ENCODE data around the gene ZBTB3.
A peak's percentile ranks its signal among the peaks of the same experiment; 100 is the strongest.

ZBTB3 gene

GRCh38 chr11:62709247-62710000 lies 44.5 kb downstream of the ZBTB3 start:
- H3K4me3 ChIP-seq (ENCODE audit: low read depth, low read length), result peak overlapping the region; percentile 54
- DNase-seq (ENCODE audit: low read depth, low spot score), result peak; percentile 98
- in situ Hi-C loops (cut with HindIII; ENCODE audit: low sequenced_read_pairs), result no loop called here
- TF ChIP-seq, protein P1, sequence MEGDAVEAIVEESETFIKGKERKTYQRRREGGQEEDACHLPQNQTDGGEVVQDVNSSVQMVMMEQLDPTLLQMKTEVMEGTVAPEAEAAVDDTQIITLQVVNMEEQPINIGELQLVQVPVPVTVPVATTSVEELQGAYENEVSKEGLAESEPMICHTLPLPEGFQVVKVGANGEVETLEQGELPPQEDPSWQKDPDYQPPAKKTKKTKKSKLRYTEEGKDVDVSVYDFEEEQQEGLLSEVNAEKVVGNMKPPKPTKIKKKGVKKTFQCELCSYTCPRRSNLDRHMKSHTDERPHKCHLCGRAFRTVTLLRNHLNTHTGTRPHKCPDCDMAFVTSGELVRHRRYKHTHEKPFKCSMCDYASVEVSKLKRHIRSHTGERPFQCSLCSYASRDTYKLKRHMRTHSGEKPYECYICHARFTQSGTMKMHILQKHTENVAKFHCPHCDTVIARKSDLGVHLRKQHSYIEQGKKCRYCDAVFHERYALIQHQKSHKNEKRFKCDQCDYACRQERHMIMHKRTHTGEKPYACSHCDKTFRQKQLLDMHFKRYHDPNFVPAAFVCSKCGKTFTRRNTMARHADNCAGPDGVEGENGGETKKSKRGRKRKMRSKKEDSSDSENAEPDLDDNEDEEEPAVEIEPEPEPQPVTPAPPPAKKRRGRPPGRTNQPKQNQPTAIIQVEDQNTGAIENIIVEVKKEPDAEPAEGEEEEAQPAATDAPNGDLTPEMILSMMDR (IDR thresholded peaks at IDR 0.05; ENCODE audit: low read depth, low read length), result no peak

GRCh38 chr11:62708793-62709192 lies 45.2 kb downstream of the ZBTB3 start:
- in situ Hi-C loops (cut with HindIII; ENCODE audit: low sequenced_read_pairs), result no loop called here
- H3K4me3 ChIP-seq (ENCODE audit: low read depth, low read length), result peak overlapping the region; percentile 54
- DNase-seq (ENCODE audit: low read depth, low spot score), result no peak
- TF ChIP-seq, protein P1 (IDR thresholded peaks at IDR 0.05; ENCODE audit: low read depth, low read length), result no peak

GRCh38 chr11:62708392-62708791 lies 45.6 kb downstream of the ZBTB3 start:
- TF ChIP-seq, protein P1 (IDR thresholded peaks at IDR 0.05; ENCODE audit: low read depth, low read length), result no peak
- no peak for DNase-seq (ENCODE audit: low read depth, low spot score)
- no peak overlapping the region for H3K4me3 ChIP-seq (ENCODE audit: low read depth, low read length)
- in situ Hi-C loops (cut with HindIII; ENCODE audit: low sequenced_read_pairs), result no loop called here

- TF ChIP-seq, protein P1 (IDR thresholded peaks at IDR 0.05; ENCODE audit: low read depth, low read length), result no peak
- DNase-seq (ENCODE audit: low read depth, low spot score), result no peak
- peak within 1 kb of the TSS; percentile 36 for H3K4me3 ChIP-seq (ENCODE audit: low read depth, low read length)
- in situ Hi-C loops (cut with HindIII; ENCODE audit: low sequenced_read_pairs), result no loop called here
Observed at GRCh38 chr11:62707277-62707861, 46.6 kb downstream of the ZBTB3 start, which contains the start of the genes BSCL2 and GNG3. TSS of gene BSCL2 (minus strand) at chr11:62707424. CDS start at chr11:62707195, 229 bp downstream. TSS of gene GNG3 (plus strand) at chr11:62707676. CDS start at chr11:62708296, 620 bp downstream.

DNA sequence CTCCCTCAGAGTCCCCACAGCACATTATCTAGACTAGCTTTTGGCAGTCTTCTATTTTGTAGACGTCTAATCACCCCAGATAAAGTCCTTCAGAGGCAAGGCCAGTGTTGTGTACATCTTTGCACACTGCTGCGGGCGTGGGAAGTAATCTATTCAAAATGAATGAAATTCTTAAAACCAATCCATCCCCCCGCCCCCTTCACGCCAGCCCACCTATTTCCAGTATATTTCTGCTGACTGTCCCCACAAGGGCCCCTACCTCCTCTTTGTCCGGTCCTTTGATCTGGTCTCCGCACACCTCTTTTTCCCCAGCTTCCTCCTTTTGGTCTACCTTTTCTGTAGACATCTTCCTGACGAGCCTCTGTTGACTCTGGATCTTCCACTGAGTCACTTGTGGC lies 47.1 kb downstream of the ZBTB3 start:
- TF ChIP-seq, protein P1 (IDR thresholded peaks at IDR 0.05; ENCODE audit: low read depth, low read length), result no peak
- no peak for DNase-seq (ENCODE audit: low read depth, low spot score)
- in situ Hi-C loops (cut with HindIII; ENCODE audit: low sequenced_read_pairs), result no loop called here
- H3K4me3 ChIP-seq (ENCODE audit: low read depth, low read length), result no peak overlapping the region

GRCh38 chr11:62705880-62706849 lies 47.8 kb downstream of the ZBTB3 start:
- in situ Hi-C loops (cut with HindIII; ENCODE audit: low sequenced_read_pairs), result no loop called here
- H3K4me3 ChIP-seq (ENCODE audit: low read depth, low read length), result peak overlapping the region; percentile 71

More at GRCh38 chr11:62705880-62706849, 47.8 kb downstream of the ZBTB3 start:
- TF ChIP-seq, protein P1 (IDR thresholded peaks at IDR 0.05; ENCODE audit: low read depth, low read length), result no peak
- peak; percentile 97 for DNase-seq (ENCODE audit: low read depth, low spot score)
